Retina (tissue), 1 donor: ENCODE data around the gene ERAP2.
"Not testable (repeated sequence)": the region's sequence is repeated elsewhere in the genome, so short reads cannot be mapped to it uniquely, and the experiment has no call there.

Experiments used
- DNase-seq: peaks from one replicate; pipeline ENCODE4 v3.0.0-alpha.2; 2016

ERAP2 gene, protein sequence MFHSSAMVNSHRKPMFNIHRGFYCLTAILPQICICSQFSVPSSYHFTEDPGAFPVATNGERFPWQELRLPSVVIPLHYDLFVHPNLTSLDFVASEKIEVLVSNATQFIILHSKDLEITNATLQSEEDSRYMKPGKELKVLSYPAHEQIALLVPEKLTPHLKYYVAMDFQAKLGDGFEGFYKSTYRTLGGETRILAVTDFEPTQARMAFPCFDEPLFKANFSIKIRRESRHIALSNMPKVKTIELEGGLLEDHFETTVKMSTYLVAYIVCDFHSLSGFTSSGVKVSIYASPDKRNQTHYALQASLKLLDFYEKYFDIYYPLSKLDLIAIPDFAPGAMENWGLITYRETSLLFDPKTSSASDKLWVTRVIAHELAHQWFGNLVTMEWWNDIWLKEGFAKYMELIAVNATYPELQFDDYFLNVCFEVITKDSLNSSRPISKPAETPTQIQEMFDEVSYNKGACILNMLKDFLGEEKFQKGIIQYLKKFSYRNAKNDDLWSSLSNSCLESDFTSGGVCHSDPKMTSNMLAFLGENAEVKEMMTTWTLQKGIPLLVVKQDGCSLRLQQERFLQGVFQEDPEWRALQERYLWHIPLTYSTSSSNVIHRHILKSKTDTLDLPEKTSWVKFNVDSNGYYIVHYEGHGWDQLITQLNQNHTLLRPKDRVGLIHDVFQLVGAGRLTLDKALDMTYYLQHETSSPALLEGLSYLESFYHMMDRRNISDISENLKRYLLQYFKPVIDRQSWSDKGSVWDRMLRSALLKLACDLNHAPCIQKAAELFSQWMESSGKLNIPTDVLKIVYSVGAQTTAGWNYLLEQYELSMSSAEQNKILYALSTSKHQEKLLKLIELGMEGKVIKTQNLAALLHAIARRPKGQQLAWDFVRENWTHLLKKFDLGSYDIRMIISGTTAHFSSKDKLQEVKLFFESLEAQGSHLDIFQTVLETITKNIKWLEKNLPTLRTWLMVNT

DNA sequence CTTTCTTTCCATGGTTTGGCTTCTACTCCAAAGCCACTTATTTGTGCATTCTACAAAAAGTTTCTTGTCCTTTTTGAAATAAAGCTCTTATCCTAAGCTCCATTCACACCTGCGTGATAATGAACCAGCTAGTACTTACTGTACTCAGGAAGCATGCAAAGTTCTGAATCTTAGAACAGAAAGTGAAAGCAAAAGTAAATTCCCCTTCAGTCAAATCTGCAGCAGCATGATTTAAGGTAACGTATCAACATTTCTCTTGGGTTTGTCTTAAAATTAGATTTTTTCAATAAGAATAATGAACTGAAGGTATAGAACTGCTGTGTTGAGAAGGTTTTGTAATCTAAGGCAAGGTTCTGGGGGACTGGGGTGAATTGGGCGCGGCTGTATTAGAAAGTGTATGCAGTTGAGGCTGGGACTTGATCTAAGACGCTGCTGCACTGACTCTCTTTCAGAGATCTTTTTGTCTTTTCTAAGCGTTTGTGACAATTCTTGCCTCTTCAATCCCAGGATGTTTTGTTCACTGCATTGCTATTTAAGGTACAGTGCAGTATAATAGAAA lies at the start of gene ERAP2:
Gene ERAP2, plus strand, starts transcription at position 209 of the 559 bp plus-strand sequence. CDS start 3,186 bp downstream, outside the sequence.
- no peak for DNase-seq

DNA sequence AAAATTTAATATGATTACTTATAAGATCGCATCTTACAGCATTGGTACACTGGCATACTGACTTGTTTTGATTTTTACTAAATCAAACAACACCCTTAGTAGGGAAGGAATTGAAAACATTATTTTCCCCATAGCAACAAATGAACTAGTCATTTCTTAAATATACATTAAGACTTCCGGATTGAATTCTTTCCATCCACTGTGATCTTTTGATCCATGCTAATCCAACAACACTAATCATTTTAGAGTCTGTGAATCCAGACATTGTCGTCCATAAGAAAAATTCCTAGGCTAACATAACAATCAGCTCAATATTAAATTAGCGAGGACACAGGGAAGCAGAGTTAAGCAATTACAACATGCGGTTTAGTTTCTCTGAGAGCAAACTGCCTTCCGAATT lies 47.0 kb upstream of the ERAP2 start:
- DNase-seq: no peak

DNA sequence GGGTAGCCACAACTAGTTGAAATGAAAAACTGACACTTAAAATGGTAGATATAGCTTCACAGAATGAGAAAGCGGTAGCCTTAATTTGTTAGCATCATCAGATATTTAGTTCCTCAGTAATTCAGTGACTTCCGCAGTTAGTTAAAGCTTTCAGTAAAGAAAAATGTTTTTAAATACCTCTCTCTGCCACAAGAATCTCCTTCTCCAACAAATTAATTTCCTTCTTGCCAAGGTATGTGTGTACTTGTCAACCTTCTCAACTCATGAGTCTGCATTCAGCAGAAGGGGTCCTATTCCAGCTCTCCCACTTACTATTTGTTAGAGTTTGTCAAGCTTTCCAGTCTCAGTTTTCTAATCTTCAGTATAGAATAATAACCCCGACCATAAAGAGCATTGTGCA lies 42.3 kb upstream of the ERAP2 start:
- no peak for DNase-seq

DNA sequence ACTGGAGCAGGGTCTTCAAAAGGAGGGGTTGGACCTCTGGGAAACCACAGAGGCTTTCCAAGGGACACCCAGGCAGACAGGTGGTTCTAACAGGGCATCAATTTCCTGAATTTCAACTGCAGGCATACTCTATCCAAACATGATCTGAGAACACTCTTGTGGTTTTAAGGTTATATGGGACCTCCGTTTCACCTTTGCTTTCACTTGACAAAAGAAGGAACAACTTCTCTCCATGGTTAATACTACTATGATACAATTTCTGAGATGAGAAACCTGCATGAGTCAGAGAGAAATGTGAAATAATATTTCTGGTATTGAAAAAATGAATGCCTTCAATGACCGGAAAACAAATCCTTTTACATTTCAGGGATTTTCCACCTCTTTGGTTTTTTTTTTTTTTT lies 40.5 kb upstream of the ERAP2 start:
- DNase-seq: no peak

DNA sequence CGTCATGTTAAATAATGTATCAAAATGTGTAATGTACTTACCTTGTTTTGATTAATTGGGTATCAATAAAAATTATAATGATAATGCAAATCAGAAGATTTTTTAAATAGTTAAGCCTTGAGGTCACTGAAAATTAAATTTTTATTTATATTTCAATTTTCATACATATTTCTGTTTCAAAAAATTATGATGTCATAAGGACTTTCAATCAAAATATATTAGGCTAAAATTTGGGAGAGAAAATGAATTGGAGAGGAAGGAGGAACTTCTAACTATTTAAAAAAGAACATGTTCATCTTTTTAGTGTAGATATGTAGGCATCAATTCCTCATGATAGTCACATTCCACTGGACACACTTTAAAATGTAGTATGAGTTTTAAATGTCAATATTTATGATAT lies 39.5 kb upstream of the ERAP2 start:
- no peak for DNase-seq

DNA sequence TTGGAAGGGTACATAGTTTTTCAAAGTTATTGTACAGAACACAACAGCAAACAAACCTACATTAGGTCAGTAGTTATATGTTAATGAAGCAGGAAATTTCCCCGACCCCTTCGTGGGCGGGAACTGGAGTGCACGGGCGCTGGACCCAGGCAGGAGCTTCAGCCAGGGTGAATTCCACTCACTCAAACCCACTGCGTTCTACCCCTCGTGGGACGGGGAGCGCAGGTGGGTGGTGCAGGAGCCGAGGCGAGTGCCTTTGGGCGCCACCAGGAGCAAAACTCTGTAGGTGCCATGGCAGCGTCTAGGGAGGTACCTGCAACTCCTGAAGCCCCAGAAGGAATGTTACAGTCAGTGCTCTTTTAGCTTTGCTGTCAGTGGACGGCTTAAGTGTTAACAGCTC lies 39.0 kb upstream of the ERAP2 start:
- no peak for DNase-seq

DNA sequence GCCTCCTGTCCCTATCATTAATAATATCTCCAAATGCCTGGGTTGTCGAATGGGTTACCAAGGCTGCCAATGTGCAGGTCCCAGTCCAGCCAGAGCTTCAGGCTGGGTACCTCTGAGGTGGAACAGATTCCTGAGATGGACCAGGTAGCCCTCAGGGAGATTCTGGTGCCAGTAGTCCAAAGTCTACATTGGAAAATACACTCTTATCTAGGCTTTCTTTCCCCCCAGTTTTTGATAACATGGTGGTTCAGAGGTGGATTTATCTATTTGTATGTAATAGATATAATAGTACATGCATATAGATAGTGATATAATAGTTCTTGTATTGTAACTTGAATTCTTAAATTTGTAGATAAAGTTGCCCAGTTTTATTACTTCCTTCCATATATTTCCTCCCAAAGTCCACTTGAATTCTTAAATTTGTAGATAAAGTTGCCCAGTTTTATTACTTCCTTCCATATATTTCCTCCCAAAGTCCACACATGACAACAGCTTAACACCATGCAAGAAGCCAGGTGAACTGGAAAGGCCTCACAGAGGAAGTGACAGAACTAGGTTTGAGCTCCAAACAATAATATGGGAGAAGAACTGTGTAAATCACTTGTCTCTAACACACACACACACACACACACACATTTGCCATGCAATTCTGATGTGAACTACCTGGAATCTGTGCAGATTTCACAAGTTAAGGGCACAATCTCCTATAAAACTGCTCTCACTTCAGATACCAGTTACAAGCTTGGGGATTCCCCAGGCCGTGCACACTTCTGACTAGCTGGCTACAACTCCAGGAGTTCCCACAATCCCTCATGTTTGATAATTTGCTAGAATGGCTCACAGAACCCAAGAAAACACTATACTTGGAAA lies 37.9 kb upstream of the ERAP2 start:
- DNase-seq: no peak

DNA sequence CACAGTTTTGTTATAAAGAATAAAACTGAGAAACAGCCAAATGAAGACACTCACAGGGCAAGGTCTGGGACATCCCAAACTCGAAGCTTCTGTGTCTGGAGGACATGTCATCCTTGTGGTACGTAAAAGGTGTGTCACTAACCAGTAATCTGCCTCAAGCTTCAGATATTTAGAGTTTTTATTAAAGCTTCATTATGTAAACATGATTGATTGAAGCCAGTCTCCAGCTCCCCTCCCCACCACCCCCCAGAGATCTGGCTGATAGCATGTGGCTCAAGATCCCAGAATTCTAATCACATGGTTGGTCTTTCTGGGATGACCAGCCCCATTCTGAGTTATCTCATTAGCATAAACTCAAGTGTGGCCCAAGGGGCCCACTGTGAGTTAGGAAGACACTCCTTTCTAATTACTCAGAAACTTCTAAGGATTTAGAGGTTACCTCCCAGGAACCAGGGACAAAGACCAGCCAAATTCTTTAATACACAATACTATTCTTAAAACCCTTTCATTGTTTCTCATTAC lies 37.2 kb upstream of the ERAP2 start:
- no peak for DNase-seq

DNA sequence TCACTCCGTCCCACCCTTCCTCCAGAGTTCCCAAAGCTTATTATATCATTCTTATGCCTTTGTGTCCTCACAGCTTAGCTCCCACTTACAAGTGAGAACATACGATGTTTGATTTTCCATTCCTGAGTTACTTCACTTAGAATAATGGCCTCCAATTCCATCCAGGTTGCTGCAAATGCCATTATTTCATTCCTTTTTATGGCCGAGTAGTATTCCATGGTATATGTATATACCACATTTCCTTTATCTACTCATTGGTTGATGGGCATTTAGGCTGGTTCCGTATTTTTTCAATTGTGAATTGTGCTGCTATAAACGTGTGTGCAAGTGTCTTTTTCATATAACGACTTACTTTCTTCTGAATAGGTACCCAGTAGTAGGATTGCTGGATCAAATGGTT lies 34.4 kb upstream of the ERAP2 start:
- not testable (repeated sequence) for DNase-seq

DNA sequence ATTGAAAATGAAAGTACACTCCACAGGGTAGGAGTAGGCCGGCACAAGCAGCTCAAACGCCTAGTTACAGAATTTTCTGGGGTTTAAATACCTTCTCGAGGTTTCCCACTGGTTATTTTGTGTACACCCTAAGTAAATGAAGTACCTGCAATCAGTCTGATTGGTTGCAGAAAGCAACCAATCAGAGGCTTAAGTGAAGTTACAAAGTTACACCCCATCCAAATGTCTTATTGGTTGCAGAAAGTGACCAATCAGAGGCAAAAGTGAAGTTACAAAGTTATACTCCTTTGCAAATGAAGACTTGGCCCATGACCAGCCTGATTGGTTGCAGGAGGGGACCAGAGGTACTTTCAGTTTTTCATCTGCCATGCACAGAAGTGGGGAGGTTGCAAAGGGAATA lies 33.2 kb upstream of the ERAP2 start:
- DNase-seq: no peak

DNA sequence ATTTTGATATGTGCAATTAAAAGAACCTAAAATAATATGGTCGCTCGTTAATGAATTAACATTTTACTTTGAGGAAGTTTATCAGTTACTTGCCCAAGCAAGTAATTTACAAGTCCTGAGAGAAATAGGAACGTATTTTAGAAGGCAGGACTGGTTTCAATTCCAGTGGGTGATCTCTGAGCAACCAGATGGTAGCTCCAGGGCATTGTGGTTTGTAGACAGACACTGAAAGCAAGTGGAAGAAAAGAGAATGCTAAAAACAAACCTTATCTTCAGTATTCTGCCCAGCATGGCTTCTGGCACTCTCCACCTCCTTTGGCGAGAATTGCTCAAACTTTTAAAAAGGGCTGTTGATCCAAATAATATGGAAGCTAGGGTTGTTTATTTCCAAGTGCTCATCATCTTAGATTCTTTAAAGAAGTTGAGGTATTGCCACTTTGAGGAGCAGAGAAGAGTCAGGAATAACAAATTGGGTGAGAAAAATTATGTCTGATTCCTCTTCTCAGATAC lies 31.8 kb upstream of the ERAP2 start:
- no peak for DNase-seq

DNA sequence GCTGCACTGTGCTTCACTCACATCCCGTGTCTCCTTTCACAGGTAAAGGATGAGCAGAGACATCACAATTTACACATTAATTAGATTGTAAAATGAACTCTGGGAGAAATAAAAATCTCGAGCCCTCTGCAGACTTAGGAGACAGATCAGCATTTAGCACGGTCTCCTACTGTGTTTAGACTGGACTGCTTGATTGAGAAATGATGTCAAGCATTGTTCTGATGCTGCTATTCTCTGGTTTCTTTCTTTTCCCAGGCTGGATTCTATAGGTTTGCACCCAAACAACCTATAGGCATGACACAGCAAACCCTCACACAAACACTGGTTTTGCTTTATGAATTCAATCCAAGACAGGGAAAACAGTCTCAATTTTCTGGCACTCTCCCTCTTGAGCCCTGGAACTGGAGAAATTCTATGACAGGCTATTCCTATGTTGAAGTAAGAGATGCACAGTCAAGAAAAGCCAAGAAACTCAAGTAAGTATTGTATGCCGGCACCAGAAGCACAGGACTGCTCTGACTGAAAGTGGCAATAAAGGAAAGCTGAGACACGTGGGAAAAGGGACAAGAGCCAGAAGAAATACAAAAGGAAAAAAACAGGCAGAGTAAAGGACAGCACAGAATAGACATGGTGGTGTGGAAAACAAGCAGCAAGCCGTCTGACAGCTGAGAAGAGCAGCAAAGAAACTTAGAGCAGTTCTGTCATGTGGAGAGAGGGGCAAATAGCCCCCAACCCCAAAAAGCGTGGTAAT lies 24.8 kb upstream of the ERAP2 start:
- peak; percentile 8 for DNase-seq

DNA sequence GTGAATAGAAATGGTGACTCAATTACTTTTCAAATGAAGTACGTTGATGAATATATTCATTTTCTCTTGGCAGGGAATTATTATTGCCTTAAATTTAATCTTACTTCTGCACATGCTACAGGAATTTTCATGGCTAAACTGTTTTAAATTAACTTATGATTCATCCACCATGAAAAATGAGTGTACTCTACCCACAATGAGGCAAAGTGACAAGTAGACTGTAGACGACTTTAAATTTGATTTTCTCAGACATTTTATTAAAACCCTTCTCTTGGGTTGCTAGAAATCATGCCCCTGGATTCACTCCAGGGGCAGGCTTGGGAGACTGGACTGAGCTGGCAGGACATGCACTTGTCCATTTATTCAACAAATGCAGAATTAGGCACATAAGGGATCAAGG lies 23.5 kb upstream of the ERAP2 start:
- no peak for DNase-seq

DNA sequence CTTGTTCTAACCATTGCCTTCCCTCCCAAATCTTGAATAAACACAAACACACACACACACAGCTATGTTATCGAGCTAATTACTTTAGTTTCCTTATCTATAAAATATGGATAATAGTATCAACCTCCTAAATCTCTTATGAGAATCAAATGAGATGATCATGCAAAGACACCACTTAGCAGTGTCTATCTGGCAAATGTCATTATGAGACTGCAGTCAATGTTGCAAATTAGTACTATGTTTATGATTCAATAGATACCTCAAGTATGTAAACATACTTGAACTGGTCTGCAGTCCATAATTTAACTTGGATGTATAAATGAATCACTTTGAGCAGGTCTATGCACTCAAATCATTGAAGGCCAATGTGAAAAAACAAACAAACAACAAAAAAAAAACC lies 22.2 kb upstream of the ERAP2 start:
- DNase-seq: no peak

DNA sequence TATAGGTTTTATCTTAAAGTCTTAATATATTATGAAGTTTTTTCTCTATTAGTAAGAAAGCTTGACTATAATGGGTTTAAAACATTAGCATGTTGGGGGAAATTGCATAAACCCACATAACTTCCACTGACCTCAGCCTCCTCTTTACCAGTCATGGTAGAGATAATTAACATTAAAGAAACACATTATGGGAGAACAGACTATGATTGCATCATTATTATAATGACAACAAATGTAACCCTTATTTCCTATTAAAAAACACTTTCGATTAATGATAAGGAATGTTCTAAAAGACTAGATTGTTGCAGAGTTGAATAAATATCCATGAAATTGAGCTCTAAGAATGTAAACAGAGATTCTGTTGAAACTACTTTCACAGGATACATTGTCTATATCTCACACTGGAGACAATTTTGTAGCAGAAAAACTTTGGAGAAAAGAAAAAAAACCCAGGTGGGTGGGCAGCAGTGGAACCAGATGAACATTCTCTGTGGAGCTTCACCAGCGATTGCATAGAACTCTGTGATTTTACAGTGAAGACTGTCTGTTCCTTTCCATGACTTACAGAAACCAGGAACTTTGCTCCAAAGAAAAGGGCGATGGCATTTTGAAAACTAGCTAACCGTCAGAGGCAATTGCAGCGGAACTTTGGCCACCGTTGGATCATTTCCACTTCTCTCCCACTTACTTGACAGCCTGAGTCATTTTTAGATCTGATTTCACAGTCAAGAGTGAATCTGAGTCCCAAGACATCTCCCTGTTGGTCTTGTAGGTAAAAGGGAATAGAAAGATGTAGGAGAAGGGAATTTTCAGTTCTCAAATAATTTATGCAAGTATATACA lies 21.0 kb upstream of the ERAP2 start:
- no peak for DNase-seq

DNA sequence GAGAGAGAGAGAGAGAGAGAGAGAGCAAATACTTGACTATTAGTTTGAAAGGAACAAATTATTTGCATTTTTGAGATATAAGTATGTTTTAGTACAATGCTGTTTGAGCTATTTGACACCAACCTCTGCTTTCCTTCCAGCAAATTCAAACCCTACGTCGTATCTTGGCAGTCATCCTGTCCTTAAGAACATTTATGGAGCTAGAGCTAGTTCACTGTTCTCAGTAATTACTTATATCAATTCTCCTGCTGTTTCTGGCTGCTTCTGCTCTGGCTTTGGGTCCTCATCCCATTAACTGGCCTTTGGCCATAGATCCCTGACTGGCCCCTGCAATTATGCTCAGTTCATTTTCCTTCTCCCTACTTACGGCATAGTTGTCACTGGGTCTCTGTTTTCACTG lies 19.9 kb upstream of the ERAP2 start:
- no peak for DNase-seq

DNA sequence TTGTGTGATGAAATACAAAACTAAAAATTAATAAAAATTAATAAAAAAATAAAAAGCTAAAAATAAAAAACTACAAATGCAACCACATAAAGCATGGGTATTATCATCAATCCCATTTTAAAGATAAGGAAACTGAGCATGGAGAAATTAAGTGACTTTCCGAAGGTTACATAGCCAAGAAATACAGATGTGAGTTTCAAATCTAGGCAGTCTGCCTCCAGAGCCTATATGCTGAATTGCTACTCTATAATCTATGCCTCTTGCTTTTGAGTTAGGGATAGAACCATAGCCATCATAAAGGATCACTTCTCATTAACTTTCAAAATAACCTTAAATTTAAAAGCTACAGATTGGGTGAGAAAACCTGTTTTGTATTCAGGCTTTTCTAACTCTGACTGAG lies 18.8 kb upstream of the ERAP2 start:
- DNase-seq: no peak

DNA sequence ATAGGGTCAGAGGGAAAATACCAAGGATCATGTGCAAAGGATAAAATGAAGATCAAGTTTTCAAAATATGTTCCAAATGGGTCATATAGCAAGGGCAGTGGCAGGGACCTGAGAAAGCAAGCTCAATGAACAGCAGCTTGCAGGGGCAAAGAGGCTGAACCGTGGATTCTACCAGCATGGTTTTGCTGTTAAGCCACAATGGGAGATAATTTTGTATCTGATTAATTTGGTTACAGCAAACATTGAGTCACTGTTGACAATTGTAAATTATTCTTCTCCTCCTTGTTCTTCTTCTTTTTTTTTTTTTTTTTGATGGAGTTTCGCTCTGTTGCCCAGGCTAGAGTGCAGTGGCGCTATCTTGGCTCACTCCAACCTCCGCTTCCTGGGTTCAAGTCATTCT lies 18.4 kb upstream of the ERAP2 start:
- no peak for DNase-seq

DNA sequence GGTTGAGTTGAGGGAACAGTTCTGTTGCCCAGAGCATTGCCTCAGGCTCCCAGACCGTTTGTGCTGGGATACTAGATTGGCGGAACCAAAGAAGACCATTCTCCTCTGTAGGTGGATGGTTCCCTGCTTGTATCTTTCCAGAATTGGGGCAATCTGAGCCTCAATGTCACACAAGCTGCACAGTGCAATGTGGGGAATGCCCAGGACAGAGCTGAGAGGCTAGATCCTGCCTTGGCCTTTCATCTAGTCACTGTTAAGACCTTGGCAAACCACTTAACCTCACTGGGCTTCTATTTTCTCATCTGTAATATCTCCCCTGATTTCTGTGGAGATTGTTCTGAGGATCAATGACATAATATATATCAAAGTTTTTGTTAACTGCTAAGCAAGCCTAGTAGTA lies 16.9 kb upstream of the ERAP2 start:
- DNase-seq: no peak

DNA sequence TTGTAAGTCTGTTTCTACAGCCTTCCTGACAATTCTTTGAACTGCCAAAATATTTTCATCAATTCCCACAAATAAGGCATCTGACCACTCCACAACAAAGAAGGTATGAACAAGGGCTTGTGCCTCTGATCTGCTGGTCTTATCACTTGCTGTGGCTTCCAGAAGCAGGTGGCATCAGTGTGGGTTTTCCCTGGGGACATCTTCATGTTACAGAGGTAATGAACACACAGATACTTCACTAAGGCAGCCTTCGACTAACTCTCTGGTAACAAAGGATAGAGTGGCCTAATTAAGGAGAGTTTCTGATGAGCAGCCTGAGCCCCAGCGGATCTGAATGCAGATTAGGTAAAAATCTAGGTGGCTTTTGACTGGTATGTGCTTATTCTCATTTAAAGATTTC lies 15.2 kb upstream of the ERAP2 start:
- peak; percentile 6 for DNase-seq
